AG09319 (cell line): ENCODE measurements around the gene OXER1.

ENCODE experiments used
- DNase-seq: peaks from one replicate; pipeline ENCODE4 v3.0.0-alpha.2; 2010; ENCODE audit warnings: low read depth; ENCODE audit errors: extremely low read depth
- CTCF ChIP-seq: IDR thresholded peaks from 2 replicates; pipeline ENCODE4 v1.5.1; 2011; ENCODE audit warnings: low read depth, mild to moderate bottlenecking, inconsistent platforms, low read length, moderate library complexity

Gene OXER1

GRCh38 chr2:42777883-42778805, 14.2 kb upstream of the OXER1 start:
- no peak for TF ChIP-seq CTCF
- no peak for DNase-seq

- DNase-seq, result no peak
- TF ChIP-seq CTCF, result no peak
Measured at GRCh38 chr2:42775810-42776209, 11.9 kb upstream of the OXER1 start.

- DNase-seq, result no peak
Measured at GRCh38 chr2:42775186-42775585, 11.3 kb upstream of the OXER1 start.

GRCh38 chr2:42771546-42772153, 7.7 kb upstream of the OXER1 start:
- DNase-seq, result no peak
- TF ChIP-seq CTCF, result no peak

More at GRCh38 chr2:42775186-42775585, 11.3 kb upstream of the OXER1 start:
- TF ChIP-seq CTCF, result no peak

DNA sequence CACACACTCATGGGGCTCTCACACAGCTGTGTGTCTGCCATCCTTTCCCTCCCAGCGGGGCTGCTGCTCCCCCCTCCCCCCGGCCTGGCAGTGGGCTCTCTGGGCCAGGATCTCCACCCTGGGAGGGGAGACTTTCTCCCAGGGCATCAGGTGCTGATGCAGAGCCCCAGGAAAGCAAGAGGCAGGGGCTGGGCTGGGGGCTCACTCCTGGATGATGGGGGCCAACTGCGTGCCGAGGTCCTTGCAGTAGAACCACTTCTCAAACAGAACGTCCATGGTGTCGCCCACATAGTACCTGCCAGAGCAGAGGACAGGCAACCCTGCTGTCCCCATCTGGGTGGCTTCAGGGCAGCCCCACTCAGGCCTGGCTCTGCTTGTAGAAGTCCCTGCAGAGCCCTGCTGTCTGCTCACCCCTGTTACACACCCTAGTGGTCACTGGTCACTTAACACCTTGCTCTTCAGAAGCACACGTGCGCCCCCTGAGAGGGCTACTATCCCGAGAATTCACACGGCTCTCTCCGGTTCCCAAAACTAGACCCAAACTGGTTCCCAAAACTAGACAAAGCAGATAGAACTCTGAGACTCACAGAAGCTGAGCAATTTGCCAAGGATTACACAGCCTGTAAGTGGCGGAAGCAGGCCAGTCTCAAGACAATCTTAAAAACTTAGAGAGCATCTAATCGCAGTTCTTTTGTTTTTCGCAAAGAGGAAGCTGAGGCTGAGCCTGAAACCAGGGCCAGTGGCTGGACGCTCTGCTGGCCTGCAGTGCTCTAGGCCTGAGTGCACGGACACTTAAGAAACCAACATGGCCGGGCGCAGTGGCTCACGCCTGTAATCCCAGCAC, 6.6 kb upstream of the OXER1 start:
- peak; percentile 33 for TF ChIP-seq CTCF
- no peak for DNase-seq

GRCh38 chr2:42769583-42770287, 5.8 kb upstream of the OXER1 start:
- no peak for DNase-seq
- TF ChIP-seq CTCF, result no peak
